NCI-H82 treated with DMSO at 0.1 percent for 48 hours (cell line): Measurements from ENCODE around the gene LRRC8B.
"Not testable (repeated sequence)": the region's sequence is repeated elsewhere in the genome, so short reads cannot be mapped to it uniquely, and the experiment has no call there.

Experiments
- DNase-seq: peaks from one replicate; lab custom pipeline; 2025; ENCODE audit not compliant: unreplicated experiment; lab: John Stamatoyannopoulos, UW

LRRC8B gene

GRCh38 chr1:89523572-89524368 is 859 bp upstream of the LRRC8B start:
- peak; percentile 96 for DNase-seq

GRCh38 chr1:89525169-89525855 is 683 bp downstream of the LRRC8B start:
- DNase-seq: no peak

GRCh38 chr1:89527256-89527655 is 2.6 kb downstream of the LRRC8B start:
- no peak for DNase-seq

- DNase-seq: no peak
Measured at GRCh38 chr1:89527750-89528381, 3.2 kb downstream of the LRRC8B start.

- no peak for DNase-seq
Measured at GRCh38 chr1:89528382-89528780, 3.8 kb downstream of the LRRC8B start.

GRCh38 chr1:89529196-89529595 is 4.6 kb downstream of the LRRC8B start:
- DNase-seq: no peak

- DNase-seq: no peak
Measured at GRCh38 chr1:89530444-89531089, 5.9 kb downstream of the LRRC8B start.

- DNase-seq: no peak
Measured at GRCh38 chr1:89531480-89532139, 7.0 kb downstream of the LRRC8B start.

GRCh38 chr1:89532228-89532627 is 7.6 kb downstream of the LRRC8B start:
- no peak for DNase-seq

- DNase-seq: no peak
Measured at GRCh38 chr1:89532866-89533265, 8.2 kb downstream of the LRRC8B start.

- no peak for DNase-seq
Measured at GRCh38 chr1:89535537-89535936, 10.9 kb downstream of the LRRC8B start.

- DNase-seq: no peak
Measured at GRCh38 chr1:89536555-89537341, 12.1 kb downstream of the LRRC8B start.

- DNase-seq: no peak
Measured at GRCh38 chr1:89538361-89538760, 13.7 kb downstream of the LRRC8B start.

GRCh38 chr1:89539128-89539527 is 14.5 kb downstream of the LRRC8B start:
- DNase-seq: no peak

- DNase-seq: peak; percentile 40
Measured at GRCh38 chr1:89540406-89540970, 15.9 kb downstream of the LRRC8B start.

GRCh38 chr1:89542345-89542744 is 17.7 kb downstream of the LRRC8B start:
- no peak for DNase-seq

- DNase-seq: not testable (repeated sequence)
Measured at GRCh38 chr1:89543632-89544031, 19.0 kb downstream of the LRRC8B start.

- DNase-seq: no peak
Measured at GRCh38 chr1:89545264-89546038, 20.8 kb downstream of the LRRC8B start.
